Measurements from ENCODE around the gene STAB2.

- TF ChIP-seq, protein P1, sequence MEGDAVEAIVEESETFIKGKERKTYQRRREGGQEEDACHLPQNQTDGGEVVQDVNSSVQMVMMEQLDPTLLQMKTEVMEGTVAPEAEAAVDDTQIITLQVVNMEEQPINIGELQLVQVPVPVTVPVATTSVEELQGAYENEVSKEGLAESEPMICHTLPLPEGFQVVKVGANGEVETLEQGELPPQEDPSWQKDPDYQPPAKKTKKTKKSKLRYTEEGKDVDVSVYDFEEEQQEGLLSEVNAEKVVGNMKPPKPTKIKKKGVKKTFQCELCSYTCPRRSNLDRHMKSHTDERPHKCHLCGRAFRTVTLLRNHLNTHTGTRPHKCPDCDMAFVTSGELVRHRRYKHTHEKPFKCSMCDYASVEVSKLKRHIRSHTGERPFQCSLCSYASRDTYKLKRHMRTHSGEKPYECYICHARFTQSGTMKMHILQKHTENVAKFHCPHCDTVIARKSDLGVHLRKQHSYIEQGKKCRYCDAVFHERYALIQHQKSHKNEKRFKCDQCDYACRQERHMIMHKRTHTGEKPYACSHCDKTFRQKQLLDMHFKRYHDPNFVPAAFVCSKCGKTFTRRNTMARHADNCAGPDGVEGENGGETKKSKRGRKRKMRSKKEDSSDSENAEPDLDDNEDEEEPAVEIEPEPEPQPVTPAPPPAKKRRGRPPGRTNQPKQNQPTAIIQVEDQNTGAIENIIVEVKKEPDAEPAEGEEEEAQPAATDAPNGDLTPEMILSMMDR (IDR thresholded peaks at IDR 0.05) = no peak
- no peak for TF ChIP-seq POLR2A (IDR thresholded peaks at IDR 0.05)
Measured at GRCh38 chr12:103748002-103748401, 160.9 kb downstream of the STAB2 start.

Measured in thyroid gland (tissue), 4 donors.